GM21529 (cell line): Measurements from ENCODE around the gene TKTL2.
A peak's percentile ranks its signal among the peaks of the same experiment; 100 is the strongest.

Source experiments
- ATAC-seq: cut with Tn5 transposase; IDR thresholded peaks from one replicate; pipeline ENCODE4 v1.9.1; 2021; ENCODE audit not compliant: unreplicated experiment

Gene TKTL2, protein sequence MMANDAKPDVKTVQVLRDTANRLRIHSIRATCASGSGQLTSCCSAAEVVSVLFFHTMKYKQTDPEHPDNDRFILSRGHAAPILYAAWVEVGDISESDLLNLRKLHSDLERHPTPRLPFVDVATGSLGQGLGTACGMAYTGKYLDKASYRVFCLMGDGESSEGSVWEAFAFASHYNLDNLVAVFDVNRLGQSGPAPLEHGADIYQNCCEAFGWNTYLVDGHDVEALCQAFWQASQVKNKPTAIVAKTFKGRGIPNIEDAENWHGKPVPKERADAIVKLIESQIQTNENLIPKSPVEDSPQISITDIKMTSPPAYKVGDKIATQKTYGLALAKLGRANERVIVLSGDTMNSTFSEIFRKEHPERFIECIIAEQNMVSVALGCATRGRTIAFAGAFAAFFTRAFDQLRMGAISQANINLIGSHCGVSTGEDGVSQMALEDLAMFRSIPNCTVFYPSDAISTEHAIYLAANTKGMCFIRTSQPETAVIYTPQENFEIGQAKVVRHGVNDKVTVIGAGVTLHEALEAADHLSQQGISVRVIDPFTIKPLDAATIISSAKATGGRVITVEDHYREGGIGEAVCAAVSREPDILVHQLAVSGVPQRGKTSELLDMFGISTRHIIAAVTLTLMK

DNA sequence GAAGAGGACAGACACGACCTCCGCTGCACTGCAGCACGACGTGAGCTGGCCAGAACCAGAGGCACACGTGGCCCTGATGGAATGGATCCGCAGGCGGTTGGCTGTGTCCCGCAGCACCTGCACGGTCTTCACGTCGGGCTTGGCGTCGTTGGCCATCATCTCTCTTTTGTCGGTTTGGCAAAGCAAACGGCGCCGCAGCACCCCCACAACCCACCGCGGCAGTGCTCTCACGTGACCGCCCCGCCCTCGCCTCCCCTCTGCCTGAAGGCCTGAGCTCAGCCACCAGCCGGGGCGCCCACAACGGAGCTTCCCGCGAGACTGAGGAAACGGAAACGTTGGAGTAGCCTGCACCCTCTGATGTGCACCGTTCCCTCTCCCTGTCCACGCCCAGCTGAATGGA is at the start of gene TKTL2:
TSS of gene TKTL2 (minus strand) at position 179 of the 400 bp plus-strand sequence. CDS start at position 159, 20 bp downstream.
- no peak for ATAC-seq

DNA sequence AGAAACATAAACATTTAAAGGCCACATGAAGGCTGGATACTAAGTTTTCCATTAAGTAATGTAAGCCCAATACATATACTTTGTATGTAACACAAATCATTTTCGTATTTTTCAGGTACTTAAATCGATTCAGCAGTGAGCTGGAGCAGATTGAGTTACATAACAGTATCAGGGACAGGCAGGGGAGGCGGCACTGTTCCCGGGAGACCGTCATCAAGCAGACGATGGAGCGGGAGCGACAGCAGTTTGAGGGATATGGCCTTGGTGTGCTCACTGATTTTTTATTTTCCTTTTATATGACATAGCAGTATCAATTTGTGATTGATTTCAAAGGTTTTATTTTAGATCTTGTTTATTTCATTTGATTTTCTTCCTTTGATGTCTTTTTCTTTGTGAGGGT is 41.6 kb upstream of the TKTL2 start:
- no peak for ATAC-seq

DNA sequence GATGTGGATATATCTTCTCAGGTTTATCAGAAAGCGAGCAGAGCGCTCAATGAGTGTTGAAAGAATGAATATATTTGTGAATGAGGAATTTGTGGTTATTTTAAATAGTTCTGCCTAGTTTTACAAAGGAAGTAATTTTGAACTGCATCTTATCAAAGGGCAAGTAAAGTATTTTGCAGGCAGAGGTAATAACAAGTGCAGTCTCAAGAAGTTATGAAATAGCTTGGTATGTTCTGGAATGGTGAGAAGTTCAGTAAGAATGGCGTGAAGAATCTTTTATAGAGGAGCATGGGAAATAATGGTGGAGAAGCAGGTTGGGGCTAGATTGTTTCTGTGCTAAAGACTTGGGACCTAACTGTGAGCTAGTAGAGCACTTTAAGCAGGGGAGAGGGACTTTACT is 31.8 kb upstream of the TKTL2 start:
- no peak for ATAC-seq

DNA sequence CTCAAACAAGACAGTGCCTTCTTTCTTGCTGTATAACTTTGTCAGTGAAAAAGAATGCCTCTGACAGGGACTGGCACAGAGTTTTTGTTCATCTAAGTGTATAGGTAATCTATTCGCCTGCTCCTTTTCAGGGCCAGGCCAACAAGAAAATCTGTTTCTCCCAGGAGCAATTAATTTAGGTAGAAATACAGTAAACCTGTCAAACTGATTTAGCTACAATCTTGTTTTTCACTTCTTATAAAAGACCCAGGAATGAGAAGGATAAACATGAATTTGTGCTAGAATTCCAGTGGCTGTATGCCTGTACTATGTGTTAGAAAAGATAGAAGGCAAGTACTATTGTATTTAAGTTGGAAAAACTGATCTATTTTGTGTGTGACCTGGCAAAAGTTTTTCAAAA is 27.0 kb upstream of the TKTL2 start:
- no peak for ATAC-seq

DNA sequence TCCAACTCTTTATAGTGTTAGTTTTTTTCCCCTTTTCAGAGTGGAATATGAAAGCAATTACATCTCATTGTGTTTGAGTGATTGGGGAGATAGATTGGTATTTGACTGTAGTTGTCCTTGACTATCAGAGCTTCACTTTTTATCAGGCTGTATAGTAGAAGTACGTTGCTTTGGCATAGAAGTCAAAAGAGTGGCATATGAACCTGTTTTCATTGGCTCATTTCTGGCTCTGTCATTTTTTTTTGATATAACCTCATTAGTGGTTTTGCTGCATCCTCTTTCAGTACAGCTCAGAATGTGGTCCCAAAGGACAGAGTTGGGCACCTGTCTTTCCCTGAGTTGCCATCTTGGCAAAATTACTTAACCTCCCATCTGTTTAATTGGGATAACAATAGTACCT is 22.3 kb upstream of the TKTL2 start:
- peak; percentile 15 for ATAC-seq

DNA sequence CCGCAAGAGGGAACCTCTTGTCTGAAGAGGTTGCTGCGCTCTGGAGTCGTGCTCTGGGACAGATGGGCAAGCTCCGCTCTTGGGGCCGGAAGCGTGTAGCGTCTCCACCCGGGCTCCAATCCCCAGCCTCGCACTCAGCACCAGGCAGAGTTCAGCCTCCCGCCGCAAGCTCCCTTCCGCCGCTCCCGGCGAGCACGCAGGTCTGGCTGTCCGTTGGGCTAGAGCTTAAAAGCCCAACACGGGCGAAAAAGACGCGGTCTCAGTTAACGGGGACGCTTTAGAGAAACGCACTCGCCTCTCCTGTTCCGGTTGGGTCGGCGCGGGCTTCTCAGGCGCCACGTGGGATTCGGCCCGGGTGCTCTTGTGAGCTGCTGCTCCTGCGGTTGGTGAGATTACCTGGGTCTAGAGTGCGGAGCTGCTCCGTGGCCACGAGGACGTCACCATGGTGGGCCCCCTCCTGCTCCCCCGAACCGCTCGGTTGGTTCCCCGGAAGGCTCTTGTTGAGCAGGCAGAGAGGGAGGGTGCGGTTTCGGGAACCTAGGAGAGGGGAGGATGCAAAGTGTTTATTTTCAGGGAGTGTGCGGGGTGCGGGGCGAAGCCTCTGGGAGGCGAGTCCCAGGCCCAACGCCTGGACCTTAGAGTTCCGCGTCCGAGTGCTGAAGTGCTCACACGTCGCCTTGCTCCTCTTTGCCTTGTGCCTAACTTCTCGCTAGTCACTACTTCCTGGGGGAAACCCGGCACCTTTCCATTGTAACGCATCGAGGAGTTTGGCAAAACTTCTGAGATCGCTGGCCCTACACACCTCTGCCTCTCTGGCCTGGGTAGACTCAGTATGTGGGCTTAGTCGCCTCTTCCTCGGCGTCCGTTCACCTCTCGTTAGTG is 21.0 kb upstream of the TKTL2 start, which contains the start of gene TMA16:
TSS of gene TMA16 (plus strand) at position 331 of the 882 bp plus-strand sequence. CDS start at position 443, 112 bp downstream.
- ATAC-seq, result peak; percentile 77

DNA sequence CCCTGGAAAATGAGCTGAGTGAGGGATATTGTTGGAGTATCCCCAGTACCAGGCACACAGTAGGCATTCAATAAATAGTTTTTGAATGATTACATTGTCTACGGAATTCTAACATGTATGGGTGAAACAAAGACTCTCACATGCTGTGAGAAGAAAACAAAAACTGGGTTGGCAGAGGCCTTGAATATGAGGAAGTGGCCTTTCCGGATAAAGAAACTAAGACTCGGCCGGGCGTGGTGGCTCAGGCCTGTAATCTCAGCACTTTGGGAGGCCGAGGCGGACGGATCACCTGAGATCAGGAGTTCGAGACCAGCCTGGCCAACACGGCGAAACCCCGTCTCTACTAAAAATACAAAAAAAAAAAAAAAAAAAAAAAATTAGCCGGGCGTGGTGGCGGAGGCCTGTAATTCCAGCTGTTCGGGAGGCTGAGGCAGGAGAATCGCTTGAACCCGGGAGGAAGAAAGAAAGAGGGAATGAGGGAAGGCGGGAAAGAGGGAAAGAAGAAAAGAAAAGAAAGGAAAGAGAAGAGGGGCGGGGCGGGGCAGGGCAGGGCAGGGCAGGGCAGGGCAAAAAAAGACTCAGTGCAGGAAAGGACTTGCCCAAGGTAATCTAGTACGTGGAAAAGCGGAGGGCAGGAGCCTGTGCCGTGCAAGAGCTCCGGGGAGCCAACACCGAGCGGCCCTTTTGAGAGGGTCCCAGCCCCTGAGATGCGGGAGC is 20.2 kb upstream of the TKTL2 start:
- ATAC-seq, result peak; percentile 27

DNA sequence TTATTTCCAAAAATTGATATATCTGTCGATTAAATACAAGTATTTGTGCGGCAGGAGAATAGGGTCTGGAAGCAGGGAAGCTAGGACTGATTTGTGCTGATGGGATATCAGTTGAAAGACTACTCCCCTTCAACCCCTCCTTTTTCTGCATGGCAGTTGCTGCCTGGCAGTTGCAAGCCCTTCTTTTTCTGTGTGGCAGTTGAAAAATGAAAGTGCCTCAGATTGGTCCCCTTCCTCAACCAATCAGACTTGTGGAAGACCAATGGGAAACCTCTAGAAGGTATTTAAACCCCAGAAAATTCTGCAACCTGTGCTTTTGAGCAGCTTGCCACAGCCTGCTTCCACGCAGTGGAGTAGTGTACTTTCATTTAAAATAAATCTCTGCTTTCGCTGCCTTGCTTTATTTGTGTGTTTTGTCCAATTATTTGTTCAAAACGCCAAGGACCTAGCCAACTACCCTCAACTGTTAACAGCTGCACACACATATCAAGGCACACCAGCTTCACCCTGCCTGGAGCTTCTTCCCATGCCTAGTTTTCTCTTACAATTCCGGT is 19.5 kb upstream of the TKTL2 start:
- ATAC-seq, result no peak

DNA sequence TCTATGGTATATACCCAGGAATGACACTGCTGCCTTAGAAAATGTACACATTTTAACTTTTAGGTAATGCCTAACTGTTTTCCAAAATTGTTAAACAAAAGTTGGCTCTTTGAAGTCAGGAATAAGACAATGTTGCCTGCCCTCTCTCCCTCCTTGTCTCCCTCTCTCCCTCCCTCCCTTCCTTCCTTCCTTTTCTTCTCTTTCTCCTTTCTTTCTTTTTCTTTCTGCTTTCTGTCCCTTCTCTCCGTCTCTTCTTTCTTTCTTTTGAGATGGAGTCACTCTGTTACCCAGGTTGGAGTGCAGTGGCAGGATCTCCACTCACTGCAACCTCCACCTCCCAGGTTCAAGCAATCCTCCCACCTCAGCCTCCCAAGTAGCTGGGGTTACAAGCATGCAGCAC is 16.4 kb upstream of the TKTL2 start:
- no peak for ATAC-seq

DNA sequence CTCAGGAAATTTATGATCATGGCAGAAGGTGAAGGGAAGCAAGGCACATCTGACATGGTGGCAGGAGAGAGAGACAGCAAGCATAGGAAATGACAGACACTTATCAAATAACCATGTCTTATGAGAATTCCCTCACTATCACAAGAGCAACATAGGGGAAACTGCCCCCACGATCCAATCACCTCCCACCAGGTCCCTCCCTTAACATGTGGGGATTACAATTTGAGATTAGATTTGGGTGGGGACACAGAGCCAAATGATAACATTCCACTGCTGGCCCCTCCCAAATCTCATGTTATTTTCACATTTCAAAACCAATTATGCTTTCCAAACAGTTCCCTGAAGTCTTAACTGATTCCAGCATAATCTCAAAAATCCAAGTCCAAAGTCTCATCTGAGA is 12.8 kb upstream of the TKTL2 start:
- ATAC-seq, result no peak

DNA sequence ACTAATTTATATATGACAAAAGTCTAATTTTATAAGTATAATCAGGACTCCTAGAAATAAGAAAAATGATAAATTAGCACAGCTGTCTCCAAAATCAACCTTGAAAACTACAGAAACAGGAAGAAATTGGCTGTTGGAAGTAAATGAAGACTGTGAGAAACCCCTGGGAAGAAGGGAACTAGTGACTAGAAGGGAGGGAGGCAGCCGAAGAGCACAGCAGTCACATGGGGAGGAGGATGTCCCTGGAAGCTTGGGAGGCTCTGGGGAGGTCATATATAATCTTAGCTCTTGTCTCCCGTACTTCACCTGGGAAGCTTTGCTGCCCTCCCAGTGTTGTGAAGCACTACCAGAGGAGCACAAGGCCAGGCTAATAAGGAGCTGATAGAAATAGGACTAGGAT is 12.0 kb upstream of the TKTL2 start:
- no peak for ATAC-seq

DNA sequence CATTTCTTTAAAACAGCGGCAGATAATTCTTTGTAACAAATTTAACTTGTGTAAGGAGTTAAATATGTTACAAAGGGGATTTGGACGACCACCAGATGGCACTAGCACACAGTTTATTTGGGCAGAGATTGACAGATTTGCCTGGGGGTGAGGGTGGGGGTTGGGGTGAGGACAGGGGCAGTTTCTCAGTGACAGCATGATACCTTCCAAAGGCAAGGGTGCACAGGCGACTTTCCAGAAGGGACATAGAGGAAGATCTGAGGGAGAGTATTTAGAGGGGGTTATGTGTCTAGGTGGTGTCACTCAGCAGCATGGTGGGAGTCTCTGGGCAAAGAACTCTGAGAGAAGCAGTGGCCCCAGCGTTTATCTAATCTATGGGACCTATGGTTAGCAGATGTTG is 11.4 kb upstream of the TKTL2 start:
- ATAC-seq, result peak; percentile 38

DNA sequence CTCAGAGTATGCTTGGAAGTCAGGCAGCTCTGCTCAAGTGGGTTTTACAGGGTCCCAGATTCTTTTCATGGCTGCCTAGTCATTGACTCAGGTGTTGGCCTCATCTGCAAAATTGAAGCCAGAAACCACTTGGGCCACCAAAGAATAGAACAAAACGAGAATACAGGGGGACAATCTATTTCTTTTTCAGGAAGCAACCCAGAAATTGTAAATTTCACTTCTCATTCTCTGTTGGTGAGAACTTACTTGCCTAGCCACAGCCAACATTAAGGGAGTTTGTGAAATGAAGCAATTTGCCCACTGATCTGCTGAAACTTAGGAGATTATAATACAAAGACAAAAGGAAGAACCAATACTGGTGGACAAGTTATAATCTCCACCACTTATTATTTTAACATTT is 8.6 kb upstream of the TKTL2 start:
- peak; percentile 76 for ATAC-seq

DNA sequence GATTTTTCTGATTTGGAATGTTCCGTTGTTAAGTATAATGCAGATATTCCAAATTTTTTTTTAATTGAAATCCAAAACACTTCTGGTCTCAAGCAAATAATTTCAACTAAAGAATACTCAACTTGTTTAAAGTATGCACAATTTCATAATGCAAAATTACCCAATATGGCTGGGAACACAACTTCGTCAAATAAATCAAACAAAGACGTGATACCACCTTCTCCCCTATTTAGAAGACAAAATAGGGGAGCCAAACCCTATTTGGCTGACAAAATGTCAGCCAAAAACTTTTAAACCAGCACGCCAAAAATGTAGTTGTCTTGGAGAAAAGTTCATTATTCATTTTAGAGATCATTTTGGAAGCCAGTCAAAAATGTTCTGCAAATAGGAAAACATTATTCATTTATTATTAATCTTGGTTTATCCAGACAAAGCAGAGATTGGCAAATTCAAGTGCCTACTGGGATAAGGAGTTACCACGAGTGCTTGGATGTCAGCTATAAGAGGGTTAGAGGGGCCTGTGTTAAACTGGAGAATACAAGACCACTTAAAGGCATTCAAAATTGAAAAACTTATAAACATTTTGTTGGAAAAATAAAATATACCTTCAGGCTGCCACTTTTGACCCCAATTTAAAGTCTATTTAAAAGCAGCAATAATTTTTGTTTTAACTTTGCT is 3.3 kb upstream of the TKTL2 start:
- no peak for ATAC-seq

DNA sequence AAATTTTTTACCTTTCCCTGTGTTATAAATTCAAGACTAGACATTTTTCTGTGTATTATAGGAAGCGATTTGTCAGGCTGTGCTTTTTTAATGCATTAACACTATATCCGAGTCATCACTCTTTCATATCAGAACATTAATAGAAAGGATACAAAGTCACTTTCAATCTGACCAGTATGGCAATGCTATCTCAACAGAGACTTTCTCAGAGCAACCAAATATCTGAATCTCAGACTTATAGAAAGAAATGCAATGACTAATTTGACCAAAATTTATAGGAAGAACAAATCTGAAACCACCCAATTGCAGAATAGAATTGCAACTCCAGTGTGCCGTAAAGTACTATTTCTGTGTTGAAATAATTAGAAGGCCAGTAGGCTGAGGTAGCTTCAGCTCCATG is 473 bp upstream of the TKTL2 start:
- ATAC-seq, result no peak

DNA sequence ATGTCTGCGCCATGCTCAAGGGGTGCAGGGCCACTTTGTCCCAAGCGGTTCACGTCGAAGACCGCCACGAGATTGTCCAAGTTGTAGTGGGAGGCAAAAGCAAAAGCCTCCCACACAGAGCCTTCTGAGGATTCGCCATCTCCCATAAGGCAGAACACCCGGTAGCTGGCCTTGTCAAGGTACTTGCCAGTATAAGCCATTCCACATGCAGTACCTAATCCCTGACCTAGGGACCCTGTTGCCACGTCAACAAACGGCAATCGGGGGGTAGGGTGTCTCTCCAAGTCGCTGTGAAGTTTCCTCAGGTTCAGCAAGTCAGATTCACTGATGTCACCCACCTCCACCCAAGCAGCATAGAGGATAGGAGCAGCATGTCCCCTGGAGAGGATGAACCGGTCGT is 424 bp downstream of the TKTL2 start:
- no peak for ATAC-seq

DNA sequence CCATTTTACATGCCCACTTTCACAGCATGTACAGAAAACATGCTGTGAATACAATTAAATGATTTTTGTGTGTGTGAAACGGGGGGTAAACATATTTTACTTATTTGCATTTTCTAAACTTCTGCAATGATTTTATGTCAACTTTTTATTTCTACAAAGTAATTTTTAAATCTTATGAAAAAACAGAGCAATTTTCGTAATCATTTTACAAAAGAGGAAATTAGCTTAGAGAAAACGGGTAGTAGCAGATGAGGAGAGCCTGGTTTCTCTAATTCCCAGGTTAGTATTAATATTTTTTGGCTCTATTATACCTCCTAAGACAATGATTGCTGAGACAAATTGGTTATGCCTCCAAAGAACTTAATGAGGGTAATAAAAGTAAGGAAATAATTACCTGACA is 3.2 kb downstream of the TKTL2 start:
- ATAC-seq, result no peak

DNA sequence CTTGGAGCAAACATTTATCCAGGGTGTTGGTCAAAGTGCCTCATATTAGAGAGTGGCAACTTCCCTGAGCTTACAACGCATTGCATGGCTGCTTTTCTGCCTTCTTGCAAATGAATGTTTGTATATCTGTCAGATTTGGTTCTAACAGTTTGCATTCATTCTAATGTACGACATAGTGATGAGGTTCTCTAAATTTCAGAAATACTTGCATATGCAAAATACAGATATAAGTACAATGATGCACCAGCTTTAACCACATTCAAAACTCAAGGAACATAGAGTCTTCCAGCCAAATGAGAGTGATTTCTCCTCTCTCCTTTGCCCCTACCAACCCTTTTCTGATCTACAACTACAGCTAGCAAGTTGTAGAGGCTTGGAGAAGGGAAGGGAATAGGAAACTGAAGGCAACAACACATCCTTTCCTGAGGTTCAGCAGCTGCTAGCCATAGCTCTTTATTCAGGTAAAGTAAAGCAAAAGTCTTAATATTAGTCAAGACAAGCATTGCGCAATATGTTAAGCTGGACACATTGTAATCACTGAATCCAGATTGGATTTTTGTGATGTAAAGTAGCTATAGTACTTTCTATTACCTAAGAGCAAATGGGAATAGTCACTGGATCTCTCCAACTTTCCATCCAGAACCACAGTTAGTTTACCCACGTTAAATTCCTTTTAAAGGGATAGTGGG is 6.3 kb downstream of the TKTL2 start:
- ATAC-seq, result no peak

DNA sequence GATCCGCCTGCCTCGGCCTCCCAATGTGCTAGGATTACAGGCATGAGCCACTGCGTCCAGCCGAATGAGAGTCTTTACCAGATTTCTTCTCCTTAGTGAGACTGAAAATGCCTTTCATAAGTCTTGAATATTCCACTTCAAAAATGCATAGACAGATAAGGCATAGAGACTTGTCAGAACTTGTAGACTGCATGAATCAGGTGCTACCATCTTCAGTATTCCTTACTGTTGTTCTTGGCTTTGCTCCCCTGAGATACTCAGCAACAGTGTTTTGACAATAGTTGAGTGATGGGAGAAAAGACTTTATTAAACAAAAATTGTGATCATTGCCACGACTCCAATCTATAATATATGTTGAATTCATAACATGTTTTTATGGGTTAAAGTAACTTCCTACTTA is 11.0 kb downstream of the TKTL2 start:
- no peak for ATAC-seq
